GM18502 (cell line): ENCODE measurements around the gene TCF4.

ENCODE experiments used
- ATAC-seq: cut with Tn5 transposase; IDR thresholded peaks from one replicate; pipeline ENCODE4 v1.9.1; 2021; ENCODE audit warnings: mild to moderate bottlenecking; ENCODE audit not compliant: unreplicated experiment, poor library complexity

TCF4 gene

DNA sequence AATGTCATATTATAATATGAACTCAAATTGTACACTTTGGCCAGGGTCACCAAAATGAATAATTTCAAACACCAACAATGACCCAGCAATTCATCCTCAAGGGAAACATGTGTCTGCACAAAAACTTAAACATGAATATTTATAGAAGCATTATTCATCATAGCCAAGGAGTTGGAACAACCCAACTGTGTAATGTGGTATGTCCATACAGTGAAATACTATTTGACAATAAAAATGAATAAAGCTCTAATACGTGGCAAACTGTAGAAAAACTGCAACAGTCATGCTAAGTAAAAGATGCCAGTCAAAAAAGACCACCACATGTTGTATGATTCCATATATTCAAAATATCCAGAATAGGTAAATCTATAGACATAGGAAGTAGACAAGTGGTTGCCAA, 334.2 kb downstream of the TCF4 start:
- no peak for ATAC-seq

DNA sequence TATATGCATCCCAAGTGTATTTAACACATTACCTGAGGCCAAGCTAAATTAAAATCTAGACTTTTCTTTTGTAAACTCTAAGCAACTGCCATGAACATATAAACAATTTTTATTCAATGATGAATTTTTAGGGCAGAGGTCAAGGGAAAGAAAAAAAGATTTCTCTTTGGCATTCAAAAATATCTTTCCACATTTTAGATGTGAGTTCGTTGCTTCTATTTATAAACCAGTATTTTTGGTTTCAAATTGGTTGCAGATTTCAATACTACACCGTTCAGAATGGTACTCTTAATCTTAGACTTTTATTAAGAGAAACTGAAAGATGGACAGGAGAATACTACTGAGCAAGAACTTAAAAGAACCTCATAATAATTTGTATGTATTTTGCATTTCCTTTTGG, 335.1 kb downstream of the TCF4 start:
- ATAC-seq = peak; percentile 49

GRCh38 chr18:55252053-55252675, 335.8 kb downstream of the TCF4 start:
- no peak for ATAC-seq

- no peak for ATAC-seq
These were observed 336.6 kb downstream of the TCF4 start for GRCh38 chr18:55251254-55251971.

- peak; percentile 49 for ATAC-seq
These were observed 337.2 kb downstream of the TCF4 start for GRCh38 chr18:55250768-55251173.

- peak; percentile 46 for ATAC-seq
These were observed 338.4 kb downstream of the TCF4 start for GRCh38 chr18:55249550-55249949.

DNA sequence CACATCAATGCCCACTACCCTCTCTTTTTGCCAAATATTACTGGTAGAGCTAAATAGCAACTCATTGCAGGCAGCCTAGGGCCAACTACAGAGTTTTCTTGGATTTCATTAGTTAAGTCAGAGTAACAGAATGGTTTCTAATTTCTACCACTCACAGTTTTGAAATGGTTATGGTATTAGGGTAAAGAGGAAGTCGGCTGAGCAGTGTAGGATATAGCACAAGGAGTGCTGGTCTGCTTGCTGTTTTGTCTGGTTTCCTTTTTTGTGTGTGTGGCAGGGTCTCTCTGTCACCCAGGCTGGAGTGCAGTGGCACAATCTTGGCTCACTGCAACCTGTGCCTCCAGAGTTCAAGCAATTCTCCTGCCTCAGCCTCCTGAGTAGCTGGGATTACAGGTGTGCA, 339.5 kb downstream of the TCF4 start:
- peak; percentile 32 for ATAC-seq

DNA sequence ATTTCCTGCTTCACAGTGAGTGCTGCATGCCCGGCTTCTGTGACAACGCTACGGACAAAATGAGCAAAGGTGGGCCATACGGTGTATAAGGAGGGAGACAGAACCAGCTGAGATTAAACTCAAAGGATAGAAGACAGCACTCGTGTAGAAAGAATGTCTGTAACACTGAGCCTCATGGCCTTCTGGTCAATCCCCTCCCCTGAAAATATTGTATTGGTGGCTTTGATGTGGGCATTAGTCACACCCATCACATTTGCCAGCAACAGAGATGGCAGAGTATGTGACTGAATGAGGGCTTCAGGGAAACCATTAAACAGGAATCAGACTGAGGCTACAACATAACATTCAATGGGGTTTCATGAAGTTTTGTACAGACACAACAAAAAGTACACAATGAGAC, 341.0 kb downstream of the TCF4 start:
- no peak for ATAC-seq

DNA sequence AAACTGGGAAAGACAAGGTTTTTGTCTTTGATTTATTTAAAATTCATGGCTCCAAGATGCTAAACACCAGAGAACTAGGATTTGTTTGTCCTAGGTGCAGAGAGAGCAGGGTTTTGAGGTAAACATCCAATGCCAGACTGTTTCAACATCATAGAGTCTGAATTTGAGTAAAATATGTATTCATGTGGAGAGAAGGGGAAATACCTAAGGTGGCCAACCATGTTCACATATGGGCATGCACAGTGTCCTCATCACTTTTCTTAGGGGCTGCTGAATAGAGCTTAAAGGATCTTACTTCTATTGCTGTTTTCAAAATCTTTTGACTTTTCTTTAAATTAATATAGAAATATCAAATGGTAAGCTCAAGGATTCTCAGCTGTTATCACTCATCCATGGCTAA, 341.7 kb downstream of the TCF4 start:
- no peak for ATAC-seq

- ATAC-seq = no peak
These were observed 342.8 kb downstream of the TCF4 start for GRCh38 chr18:55245211-55245614.

DNA sequence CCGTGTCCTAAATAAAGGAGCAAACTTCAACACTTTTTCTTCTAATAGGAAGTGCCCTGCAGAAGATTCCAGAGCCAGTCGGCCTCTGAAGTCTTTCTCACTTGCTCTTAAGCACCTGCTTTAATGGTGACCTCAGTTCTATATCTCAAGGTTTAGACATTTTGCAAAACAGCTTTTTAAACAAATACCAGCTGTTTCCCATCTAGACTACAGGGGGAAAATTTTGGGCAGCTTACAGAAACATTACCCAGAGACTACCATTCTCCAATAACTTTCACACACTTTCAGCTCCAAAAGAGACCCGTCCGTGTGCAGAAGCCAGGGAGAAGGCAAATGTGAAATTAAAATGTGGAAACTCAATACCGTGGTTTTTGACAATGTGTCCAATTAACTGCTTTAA, 343.4 kb downstream of the TCF4 start:
- no peak for ATAC-seq

DNA sequence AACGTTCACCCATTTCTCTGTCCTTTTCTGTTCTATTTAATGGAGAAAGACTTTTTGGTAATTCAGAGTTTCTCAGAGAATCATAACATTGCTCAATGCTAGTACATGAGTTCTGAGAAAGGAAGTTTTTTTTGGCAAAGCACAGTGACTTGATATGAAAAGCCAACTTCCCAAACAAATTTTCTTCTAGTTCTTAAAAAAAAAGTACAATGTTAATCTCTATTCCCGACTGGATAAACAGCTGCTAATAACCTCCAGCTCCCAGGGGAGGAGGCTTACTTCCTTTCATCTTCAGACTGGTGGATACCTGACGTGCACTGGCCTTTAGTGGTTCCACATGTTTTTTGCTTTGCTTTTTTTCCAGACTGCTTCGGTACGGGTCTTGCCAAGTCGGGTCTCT, 344.1 kb downstream of the TCF4 start:
- no peak for ATAC-seq

DNA sequence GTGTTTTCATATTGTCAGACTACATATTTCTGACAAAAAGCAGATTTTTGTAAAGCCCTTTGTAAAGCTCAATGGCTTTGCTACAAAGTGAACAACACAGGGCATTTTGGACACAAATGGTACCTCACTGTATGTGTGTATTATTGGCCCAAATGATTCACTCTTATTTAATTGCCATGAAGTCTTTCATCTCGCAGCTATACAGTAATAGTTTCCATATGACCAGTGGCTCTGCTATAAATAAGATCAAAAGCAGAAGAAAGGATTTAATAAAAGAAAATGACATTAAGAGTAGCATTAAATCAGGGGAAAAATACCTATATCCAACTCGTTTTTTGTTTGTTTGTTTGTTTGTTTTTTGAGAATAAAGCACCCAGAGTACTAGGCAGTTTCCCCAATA, 344.7 kb downstream of the TCF4 start:
- no peak for ATAC-seq

- ATAC-seq = peak; percentile 69
These were observed 347.0 kb downstream of the TCF4 start for GRCh38 chr18:55240978-55241377.

DNA sequence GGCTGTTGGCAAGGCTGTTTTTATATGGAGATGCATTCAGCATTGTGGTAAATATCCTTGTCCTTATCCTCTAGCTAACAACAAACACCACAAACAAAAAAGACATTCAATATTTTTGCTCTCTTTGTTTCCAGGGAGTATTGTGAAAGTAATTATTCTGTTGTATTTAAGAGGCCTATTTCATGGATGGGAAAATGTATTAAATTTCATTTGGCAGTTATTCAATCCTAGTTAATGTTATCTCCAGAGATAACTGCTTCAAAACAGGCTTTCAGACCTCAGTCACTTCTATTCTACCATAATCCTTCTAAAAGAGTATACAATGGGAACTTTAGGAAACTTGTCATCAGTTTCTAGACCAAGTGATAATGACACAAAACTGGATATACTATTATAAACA, 348.3 kb downstream of the TCF4 start:
- no peak for ATAC-seq

DNA sequence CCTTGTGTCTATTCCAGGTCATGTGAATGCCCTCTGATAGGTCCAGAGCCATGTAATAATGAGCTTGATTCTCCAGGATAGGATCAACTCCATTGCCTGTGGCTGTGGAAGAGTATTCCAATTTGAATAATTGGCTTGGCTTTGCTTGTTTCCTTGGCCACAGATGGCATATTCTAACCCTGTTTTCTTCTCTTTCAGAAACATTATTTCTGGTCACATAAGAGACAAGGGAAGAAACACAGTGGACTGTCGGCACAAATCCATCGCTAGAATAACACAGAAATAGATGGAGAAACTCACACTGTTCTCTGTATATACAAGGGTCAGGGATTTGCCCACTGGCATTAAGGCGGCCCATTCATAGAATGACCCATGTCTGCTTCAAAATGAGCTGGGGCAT, 350.3 kb downstream of the TCF4 start:
- no peak for ATAC-seq

- peak; percentile 56 for ATAC-seq
These were observed 351.7 kb downstream of the TCF4 start for GRCh38 chr18:55236150-55236931.

DNA sequence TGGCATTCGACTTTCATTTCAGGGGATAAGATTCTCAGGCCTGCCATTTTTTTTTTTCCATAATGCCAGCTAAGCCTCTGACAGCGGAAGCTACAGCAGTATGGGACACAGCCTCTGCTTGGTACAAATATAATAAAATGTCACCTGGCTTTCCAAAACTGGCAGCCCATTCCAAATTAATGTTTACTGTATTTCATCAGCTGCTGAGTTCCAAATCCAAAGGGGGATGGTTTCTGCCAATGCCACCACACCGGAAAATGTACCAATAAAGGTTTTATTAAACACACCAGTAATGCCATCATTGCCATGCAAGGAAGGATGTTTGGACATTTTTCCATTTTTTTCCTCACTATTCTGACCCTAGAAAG, 352.9 kb downstream of the TCF4 start:
- ATAC-seq = no peak

DNA sequence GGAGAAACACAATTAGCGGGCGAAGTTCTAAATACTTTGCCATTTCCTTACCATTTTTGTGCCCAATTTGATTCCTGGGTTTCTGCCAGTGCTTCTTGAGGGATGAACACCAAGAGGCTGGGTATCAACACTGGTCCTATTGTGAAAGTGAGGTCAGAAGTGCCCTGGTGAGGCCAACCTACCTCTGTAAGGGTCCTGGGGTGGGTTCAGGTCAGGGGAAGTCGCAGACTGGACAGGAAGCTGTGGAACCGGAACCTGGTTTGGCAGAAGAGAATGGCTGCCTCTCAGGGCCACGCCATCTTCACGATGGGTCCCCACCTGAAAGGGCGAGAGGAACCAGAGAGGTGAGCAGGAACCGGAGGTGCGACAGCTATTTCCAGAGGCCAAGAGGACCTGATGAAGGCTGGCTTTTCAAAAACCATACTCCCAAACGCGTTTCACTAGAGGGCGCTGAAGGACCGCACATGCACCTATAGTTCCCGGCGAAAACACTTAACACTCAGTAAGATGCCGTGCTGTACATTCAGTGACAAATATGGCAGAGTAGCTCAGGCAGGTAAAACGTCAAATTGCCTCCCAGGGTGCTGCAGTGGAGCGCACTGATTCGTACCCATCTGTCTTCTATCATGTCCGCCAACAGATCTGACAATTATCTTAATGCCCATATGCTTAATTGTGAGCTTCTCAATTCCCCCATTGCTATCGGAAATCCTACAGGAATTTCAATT, 353.5 kb downstream of the TCF4 start:
- ATAC-seq = peak; percentile 79

GRCh38 chr18:55233857-55234256, 354.1 kb downstream of the TCF4 start:
- ATAC-seq = no peak

DNA sequence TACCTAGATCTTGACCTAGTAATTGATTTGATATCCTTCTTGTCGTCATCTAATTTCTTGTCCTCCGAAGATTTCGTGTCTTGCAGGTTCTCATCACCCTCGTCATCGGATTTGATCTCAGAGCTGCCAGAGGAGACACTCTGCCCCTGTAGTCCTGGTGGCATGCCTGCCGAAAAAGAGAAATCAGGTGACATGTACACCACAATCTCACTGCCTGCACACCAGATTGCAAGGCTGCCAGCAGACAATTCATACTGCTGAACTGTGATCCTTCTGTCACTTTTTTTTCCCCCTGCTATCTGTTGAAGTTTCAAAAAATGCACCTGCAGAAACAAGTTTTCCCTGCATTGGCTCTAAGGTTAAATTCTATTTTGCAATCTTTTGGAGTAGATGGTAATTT, 355.5 kb downstream of the TCF4 start:
- ATAC-seq = no peak
